Kidney tubule cell (primary cell): ENCODE data around the gene LCN6.
"Not testable (repeated sequence)": the region's sequence is repeated elsewhere in the genome, so short reads cannot be mapped to it uniquely, and the experiment has no call there.

Source experiments
- DNase-seq: peaks from one replicate; pipeline ENCODE4 v3.0.0-alpha.2; 2018; ENCODE audit warnings: low spot score

LCN6 gene

DNA sequence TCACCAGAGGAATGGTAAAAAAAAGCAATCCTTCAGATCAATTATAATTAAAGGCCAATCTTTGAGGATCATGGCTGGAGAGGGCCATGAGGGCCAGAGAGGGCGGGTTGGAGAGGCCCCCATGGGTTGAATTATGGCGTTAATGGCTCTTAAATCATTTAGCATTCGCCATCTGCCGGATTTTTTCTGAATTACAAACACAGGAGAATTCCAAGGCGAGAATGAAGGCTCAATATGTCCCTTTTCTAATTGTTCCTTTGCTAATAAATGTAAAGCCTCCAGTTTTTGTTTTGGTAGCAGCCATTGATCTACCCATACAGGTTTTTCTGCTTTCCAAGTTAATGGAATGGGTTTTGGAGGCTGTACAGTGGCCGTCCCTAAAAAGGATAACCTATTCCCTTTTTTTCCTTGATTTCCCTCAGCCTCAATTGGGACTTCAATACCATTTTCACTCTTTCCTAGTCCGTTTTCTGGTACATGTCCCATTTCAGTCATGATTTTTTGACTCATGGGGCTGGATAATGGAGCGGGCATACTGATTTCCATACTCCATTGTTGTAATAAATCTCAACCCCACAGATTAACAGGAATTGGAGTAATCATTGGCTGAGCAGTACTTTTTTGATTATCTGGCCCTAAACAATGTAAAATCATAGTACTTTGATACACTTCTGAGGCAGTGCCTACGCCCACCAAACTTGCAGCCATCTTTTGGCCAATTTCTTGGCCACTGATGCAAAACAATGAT lies 36.1 kb upstream of the LCN6 start:
- no peak for DNase-seq

DNA sequence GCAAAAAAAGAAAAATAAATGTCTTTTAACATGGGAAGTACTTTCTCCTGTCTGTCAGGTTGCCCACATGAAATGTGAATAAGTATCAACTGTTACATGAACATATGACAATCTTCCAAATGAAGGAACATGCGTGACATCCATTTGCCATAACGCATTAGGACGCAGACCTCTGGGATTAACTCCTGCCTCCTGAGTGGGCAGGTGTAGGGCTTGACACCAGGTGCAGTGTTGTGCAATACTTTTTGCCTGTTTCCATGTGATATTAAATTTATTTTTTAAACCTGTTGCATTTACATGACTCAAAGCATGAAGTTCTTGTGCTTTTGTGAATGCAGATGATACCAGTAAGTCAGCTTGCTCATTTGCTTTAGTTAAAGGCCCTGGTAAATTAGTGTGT lies 34.1 kb upstream of the LCN6 start:
- no peak for DNase-seq

DNA sequence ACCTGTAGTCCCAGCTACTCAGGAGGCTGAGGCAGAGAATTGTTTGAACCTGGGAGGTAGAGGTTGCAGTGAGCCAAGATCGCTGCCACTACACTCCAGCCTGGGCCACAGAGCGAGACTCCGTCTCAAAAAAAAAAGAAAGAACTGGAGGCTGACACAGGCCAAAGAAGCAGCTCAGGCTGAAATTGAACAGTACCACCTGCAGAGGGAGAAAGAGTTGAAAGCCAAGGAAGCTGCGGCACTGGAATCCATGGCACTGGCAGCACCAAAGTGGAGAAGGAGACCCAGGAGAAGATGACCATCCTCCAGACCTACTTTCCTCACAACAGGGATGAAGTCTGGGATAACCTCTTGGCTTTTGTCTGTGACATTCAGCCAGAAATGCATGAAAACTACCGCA lies 31.5 kb upstream of the LCN6 start:
- no peak for DNase-seq

DNA sequence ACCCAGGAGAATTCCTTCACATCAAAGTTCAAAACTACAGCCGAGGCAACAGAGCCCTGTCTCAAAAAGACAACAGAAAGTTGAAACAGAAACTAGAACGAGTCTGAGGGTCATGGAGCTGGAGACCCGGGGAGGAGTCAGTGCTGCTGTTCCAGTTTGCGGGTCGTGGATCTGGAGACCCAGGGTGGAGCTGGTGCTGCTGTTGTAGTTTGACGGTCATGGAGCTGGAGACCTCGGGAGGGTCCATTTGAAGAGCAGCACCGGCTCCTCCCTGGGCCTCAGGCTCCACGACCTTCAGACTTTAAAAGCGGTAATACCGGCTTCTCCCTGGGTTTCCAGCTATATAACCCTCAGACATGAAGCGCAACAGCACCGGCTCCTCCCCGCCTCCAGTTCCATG lies 29.0 kb upstream of the LCN6 start:
- DNase-seq: no peak

DNA sequence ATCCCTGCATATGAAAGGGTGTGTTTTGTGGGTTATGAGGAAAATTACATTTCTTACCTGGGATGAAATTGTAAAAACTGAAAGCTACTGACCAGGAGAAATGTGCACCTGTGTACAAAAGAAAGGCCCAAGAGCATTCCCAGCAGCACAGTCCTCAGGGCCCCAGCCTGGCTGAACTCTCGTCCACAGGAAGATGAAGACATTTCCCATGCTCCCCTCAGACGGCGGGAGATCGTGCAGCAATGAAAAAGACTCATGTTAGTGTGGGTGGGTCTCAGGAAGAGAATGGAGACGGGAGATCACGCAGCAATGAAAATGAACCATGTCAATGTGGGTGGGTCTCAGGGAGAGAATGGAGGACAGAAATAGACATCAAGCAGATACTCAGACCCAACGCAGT lies 28.6 kb upstream of the LCN6 start:
- no peak for DNase-seq

DNA sequence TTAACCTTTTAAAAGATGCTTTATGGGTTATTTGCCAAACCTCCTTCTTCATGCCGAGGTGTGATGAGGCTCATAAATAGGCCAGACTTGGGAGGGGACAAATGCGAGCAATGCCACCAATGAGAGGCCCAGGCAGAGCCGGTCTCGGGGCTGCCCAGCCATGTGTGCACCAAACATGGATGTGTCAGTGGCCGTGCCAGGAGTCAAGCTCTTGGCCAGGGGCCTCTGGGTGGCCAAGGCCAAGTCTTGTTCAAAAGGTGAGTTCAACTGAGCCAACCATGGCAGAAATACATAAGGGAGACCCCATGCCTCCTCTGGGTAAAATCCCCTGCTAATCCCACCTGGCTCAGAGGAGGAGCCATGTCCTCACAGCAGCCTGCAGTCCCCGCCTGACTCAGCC lies 26.9 kb upstream of the LCN6 start:
- DNase-seq: no peak

DNA sequence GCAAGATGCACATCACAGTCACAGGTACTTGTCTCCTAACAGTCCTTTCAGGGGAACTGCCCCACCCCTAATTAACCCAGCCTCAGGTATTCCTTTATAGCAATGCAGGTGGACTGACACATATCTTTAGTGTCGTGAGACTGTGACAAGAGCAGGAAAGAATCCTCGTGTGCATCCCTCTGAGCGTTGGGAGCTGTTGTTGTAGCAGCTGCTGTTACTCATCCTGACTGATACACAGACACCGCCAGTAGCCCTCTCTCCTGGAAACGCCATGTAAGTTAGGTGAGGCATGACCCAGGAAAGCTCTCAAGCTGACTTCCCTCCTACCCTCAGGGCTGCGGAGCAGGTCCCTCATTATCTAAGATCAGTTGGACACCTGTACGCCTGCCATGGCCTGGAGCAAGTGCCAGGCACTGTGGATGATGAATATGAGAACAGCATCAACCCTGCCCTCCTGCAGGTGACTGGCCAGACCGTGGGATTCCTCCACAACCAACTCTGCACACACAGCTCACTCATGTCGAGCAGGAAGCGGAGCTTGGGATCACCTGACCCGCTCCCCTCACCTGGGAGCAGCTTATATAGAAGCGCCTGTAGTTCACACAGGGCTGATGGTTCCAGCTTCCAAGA lies 26.2 kb upstream of the LCN6 start:
- DNase-seq: no peak

DNA sequence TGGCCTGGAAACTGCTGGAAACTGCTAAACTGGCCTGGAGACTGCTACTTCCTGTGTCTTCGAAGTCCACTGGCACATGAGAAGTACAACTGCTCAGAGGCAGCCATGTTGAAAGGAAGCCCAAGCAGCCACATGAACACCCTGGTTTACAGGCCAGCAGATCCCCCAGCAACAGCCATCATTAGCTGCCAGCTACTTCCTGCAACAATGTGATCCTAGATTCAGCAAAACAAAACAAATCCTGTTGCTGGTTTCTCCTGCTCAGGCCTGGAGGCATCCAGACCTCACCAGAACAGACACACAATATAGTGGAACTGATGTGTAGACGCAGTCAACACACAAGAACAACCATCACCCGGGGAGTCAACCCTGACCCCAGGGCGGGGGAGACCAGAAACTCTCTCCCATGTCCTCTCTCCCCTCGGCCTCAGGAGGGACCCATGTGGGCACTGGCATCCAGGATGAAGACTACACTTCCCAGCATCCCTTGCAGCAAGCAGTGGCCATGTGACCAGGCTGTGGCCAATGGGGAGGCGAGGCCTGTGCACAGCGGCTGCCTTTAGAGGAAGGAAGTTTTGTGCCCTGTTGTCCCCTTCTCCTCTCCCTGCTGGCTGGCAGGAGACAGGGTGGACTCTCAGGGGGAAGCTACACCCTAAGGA lies 25.2 kb upstream of the LCN6 start:
- DNase-seq: no peak

DNA sequence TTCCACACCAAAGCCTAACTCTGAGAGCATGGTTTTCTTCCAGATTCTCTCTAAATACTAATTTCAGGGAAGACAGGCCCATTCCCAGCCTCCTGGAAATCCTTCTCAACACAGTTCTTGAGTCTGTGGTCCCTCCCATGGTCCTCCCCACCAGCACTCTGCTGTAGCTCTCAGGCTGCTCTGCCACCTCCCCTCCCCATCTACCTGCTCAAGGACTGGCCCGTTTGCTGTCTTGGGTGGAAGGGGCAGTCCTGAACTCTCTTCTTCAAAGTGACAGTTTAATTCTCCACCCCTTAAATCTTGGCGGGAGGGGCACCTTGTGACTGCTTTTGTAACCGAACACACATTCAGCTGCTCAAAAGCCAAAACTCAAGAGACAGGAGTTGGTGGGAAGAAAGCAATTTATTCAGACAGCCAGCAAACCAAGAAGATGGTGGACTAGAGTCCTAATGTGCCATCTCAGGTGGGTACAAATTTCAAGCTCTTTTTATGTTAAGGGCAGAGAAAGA lies 23.6 kb upstream of the LCN6 start:
- DNase-seq: no peak

DNA sequence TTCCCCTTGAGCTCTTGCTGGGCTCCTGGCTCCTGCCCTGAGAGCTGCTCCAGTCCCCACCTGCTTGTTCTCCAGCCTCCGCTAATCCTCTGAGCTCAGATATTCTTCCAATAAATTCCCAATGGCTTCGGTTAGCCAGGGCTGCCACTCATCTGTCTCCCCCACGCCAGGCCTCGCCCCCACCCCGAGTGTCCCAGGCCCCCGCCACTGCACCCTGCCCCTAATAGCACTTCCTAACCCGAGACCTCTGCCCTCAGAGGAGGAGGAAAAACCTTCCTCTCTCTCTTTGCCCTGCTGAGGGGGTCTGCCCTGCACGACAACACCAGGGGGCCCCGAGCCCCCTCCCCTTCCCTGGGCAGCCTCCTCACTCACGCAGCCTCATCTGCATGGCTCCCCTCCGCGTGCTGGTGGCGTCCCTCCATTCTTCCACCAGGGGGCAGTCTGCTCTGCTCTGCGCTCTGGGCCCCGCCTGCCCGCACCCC lies 21.4 kb upstream of the LCN6 start:
- no peak for DNase-seq

DNA sequence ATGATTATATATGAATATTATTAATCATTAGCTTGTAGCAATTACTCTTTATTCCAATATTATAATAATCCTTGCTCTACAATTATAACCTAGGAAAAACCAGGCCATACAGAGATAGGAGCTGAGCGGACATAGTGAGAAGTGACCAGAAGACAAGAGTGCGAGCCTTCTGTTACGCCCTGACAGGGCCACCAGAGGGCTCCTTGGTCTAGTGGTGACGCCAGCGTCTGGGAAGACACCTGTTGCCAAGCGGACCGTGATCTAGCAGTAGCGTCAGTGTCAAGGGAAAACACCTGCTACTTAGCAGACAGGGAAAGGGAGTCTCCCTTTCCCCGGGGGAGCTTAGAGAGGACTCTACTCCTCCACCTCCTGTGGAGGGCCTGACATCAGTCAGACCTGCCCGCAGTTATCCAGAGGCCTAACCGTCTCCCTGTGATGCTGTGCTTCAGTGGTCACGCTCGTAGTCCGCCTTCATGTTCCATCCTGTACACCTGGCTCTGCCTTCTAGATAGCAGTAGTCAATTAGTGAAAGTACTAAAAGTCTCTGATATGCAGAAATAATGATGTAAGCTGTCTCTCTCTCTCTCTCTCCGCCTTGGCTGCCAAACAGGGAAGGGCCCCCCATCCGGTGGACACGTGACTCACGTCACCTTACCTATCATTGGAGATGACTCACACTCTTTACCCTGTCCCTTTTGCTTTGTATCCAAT lies 18.2 kb upstream of the LCN6 start:
- peak; percentile 83 for DNase-seq

DNA sequence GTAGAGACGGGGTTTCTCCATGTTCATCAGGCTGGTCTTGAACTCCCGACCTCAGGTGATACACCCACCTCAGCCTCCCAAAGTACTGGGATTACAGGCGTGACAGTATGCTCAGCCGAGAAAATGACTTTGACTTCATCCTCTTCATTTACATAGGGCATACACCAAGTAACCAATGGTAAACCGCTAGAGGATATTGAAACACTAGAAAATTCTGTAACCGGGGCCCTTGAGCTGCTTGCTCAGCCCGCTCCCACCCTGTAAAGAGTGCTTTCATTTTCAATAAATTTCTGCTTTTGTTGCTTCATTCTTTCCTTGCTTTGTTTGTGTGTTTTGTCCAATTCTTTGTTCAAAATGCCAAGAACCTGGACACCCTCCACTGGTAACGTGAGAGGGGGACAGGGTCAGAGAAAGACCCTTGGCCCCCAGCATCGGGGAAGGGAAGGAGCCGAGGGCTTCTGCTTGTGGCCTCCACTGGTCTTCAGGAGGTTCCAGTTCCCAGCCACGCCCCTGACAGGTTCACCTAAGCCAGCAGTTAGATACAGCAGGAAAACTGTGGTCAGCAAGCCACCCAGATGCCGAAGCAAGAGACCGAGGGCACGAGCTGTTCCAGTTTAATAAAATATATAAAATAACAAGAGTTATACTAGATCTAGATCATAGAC lies 17.6 kb upstream of the LCN6 start:
- DNase-seq: not testable (repeated sequence)

DNA sequence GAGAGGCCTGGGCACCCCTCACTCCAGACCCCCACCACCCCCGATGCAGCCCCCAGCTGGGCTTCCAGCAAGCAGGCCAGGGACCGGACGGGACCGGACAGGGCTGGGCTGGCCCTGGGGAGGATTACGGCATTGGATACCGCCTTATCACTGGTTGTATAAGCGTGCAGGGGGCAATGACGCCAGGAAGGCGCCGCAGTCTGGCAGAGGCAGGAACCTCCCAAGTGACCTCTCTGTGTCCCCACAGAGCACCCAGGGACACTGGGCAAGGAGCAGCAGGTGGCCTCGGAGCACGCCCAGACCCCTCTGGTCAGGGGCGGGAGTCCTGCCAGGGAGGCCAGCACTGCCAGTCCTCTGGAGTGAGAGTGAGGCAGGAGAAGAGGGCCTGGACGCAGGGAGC lies 16.7 kb upstream of the LCN6 start:
- DNase-seq: no peak

DNA sequence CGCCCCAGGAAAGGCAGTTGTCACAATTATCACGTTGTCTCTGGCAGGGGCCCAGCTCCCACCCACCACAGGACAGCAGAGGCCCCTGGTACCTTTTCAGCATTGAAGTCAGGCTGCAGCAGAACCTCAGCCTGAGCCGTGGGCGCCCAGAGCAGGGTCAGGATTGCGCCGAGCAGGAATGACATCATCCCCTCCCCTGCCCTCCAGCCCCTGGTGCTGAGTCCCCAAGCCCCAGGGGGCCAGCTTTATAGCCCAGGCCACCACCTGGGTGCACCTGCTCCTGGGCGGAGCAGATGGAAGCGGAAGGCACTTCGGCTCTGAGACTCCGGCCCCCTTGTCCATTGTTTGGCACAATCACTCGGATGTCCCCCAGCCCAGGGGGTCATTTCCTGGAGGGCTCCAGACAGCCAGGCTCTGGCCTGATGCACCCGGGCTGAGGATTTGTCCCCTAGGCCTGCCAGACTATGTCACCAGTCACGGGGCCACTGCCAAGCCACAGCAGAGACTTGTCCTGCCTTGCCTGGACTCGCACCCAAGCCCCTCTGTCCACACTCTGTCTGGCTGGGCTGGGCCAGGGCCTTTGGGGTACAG lies 16.1 kb upstream of the LCN6 start, which contains the start of gene LCN15:
LCN15 (minus strand) TSS at position 218 of the 591 bp plus-strand sequence; CDS start at position 188, 30 bp downstream.
- DNase-seq: no peak

DNA sequence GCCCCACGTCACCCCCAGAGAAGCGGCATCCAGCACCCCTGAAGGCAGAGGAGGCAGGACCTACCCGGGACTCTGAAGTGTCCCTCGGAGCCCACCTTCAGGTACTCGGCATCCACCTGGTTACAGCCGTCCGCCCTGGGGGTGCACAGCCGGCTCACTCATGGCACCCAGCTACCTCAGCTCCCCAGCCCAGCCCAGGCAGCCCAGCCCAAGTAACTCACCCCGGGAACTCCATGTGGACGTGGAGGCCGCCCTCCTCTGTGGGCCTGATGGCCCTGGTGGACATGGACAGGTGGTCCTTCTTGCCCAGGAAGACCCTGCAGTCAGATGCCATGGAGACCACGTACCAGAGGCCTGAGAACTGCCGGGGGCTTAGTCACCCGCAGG lies 15.3 kb upstream of the LCN6 start:
- no peak for DNase-seq

DNA sequence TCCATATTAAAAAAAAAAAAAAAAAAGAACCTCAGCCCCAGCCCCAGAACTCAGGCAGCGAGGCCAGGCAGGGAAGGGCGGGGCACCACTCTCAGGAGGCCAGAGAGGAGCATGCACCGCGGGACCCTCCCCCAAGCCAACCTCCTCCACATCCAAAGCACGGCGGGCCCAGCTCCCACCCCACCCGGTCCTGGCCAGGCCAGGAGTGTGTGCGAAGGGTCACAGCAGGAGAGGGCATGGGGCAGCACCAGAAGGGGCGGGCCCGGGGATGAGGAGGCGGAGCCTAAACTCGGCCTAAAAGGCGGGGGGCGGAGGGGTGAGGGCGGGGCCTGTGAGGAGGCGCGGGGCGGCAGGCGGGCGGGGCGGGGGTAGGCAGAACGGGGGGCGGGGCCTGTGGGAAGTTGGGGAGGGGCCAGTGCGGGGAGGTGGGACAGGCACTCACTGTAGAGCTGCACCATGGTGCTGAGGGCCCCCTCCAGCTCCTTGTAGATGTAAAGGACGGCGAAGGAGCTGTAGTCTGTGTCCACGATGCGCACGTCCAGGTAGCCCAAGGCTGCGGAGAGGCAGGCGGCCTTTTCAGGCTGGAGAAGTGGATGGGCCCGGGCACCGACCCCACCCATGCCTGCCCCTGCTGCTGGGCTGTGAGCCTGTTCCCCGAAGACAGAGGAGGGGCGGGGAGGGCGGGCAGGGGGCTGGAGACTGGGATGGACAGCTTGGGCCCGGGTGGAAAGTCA lies 14.8 kb upstream of the LCN6 start:
- DNase-seq: no peak

DNA sequence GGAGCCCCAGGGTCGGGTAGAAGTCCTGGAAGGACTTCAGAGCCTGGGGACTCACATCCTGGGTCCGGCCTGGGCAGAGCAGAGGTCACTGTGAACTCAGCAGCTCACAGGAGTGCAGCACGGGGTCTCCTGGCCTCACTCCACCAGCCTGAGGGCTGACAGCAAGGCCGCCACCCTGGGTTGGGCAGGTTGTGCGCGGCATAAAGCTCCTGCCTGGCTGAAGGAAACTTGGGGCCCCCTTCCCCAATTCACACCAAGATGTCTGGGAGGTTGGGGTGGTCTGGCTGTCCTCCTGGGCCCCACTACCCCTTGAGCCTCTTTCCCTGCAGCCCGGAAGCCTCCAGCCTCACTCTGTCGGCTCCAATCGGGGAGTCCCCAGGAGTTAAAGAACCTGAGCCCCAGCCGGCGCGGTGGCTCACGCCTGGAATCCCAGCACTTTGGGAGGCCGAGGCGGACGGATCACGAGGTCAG lies 13.9 kb upstream of the LCN6 start:
- DNase-seq: no peak

DNA sequence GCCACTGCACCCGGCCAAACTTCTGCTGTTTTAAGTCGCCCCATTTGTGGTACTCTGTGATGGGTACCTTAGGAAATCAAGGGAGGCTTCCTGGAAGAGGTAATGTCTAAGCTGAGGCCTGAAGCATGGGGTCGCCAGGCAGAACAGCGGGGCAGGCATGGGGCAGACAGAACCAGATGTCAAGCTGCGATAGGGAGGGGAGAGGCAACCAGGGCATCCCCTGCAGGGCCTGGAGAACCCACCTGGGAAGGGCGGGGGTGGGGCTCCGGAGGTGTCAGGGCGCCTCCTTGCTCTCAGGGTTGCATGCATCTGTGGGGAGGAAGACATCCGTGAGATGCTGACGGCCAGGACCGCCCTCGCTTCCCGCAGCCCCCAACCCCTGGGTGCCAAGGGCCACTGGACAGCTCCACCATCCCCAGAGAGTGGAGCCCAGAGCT lies 13.2 kb upstream of the LCN6 start:
- no peak for DNase-seq

DNA sequence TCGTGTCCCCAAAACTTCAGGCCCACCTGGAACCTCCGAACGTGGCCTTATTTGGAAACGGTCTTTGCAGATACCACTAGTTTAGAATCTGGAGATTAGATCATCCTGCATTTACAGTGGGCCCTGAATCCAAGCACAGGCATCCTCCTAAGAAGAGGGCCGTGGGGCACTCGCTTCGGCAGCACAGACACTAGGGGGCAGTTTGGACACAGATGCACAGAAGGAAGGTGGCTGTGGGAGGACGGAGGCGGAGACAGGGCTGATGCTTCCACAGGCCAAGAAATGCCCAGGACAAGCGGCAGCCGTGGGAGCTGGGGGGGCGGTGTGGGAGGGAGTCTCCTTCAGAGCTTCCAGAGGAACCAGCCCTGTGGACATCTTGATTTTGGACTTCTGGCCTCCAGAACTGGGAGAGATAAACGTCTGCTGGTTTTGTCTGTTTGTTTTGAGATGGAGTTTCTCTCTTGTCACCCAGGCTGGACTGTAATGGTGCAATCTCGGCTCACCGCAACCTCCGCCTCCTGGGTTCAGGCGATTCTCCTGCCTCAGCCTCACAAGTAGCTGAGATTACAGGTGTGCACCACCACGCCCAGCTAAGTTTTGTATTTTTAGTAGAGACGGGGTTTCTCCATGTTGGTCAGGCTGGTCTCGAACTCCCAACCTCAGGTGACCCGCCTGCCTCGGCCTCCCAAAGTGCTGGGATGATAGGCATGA lies 12.7 kb upstream of the LCN6 start:
- peak; percentile 66 for DNase-seq

DNA sequence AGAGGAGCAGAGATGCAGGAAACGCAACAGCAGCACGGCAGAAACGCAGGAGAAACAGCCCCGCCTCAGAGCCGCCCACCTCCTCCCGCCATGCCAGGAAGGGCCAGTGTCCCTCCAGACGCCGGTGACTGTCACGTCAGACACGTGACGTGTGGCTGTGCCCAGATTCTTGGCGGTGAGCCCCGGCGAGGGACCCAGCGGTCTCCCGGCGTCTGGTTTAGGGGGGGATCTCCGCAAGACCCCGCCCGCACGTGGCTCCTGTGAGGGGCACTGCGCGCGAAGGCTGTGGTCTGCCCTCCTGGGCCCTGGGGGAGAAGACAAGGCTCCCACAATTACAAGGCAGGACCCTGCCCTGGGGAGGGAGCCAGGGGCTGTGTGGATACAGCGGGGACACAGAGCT lies 12.1 kb upstream of the LCN6 start:
- no peak for DNase-seq
